Measurements from ENCODE around the gene PRELID1.
"Not testable (repeated sequence)": the region's sequence is repeated elsewhere in the genome, so short reads cannot be mapped to it uniquely, and the experiment has no call there.

Gene PRELID1

DNA sequence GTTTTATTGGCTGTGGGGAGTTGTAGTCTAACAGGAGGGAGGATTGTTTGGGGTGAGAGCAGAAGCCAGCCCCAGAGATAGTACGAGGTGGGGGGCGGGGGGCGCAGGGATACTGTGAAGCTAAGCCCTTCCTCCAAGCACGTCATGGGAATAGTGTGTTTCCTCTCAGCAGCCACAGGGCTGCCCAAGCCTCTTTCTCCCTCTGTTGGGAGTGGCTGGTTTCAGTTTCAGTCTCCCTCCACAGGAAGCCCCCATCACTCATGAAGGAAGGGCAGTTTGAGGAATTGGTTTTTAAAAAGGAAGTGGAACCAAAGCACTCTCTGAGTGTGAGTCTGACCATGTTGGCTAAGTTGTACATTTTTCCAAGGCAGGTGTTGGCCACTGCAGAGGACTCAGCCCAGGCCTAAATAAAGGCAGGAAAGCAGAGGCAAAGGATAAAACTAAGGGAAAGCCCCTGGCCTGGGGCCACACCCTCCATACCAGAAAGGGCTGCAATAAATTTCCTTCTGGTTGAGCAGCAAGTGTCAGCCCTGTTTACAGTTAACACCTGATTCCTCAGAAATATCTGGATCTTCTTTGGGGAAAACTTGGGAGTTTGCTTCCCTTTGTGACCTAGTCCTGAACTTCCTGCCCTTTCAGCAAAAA is 3.2 kb upstream of the PRELID1 start:
- FAIRE-seq: no peak

DNA sequence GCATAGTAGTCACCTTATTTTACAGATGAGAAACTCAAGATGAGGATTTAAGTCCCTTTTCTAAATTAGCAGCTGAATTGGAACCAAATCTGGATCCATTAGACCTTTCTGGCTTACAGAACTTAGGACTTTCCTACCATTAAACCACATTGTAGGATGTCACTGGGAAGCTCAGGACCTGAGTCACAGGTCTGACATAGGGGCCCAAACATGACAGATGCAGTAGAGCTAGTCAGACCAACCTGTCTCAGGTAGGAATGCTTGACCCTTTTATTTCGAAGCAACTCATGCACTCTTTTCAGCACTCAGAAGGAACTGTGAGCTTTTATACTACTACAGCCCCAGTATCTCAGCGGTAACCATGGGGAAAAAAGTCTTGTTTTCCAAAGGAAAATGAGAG is 2.6 kb upstream of the PRELID1 start:
- no peak for FAIRE-seq

DNA sequence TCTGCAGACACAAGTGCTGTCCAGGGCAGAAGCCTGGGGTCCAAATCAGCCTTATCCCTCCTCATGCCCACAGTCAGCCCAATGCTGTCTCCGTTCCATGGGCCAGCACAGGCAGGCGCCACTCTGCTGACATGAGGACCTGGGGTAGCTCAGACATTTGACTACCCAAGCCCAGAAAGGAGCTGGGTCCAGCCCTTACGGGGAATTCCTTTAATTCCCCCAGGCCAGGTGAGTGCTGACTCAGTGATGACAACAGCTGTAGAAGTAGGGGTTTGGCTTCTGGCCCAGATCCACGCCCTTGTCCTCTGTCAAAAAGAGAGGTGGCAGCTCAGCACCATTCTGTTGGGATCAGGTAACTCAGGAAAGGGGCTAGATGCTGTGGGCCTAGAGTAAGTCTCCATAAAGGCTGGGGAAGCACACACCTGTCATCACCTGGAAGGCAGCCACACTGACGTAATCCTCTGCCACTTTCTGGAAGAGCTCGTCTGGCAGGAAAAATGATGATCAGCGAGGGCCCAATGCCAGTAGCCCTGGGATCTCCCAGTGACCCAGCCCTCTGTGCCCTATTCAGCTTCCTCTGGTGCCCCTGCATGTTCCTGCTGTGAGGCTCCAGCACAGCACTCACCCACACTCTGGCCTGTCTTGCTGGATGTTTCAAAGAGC is 2.0 kb upstream of the PRELID1 start:
- FAIRE-seq: no peak

GRCh38 chr5:177302354-177303110 is 1.1 kb upstream of the PRELID1 start:
- FAIRE-seq: no peak

- no peak for FAIRE-seq
These were observed 359 bp downstream of the PRELID1 start for GRCh38 chr5:177303925-177304391.

GRCh38 chr5:177304392-177305119 is 957 bp downstream of the PRELID1 start:
- no peak for FAIRE-seq

GRCh38 chr5:177306103-177306640 is 2.6 kb downstream of the PRELID1 start:
- FAIRE-seq: not testable (repeated sequence)

- FAIRE-seq: no peak
These were observed 3.3 kb downstream of the PRELID1 start for GRCh38 chr5:177306674-177307543.

DNA sequence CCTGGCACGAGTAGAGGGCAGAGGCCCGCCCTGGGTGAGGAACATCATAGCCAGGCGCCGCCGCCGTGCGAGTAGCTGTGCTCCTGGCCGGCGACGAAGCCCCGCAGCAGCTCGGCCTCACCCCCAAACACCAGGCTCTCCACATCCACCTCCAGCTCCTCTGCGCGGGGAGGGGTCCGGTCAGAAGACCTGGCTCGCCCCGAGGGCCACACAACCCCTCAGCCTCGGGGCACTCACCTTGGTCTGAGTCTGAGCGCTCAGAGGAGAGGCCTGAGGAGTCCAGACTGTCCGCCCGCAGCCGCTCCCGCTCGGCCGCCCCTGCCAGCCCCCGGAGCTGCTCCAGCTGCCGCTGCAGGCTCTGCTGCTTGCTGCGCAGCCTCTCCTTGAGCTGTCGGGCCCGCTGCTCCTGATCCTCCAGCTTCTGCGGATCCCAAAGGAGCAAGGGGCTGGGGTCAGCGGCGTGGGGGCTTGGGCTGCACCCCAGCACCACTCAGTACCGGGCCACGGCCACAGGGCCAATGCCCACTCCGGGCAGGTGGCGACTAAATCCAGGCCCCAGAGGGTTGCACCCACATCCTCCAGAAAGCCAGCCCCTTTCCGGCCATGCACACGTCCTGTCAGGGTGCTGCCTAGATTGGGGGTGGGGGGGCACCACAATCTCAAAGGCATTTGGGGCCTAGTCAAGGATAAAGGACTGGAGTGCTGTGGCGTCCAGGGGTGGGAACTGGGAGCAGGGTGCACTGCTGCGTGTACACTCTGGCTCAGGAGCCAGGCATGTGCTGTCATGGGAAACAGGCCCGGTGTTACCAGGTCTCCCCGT is 4.2 kb downstream of the PRELID1 start:
- no peak for FAIRE-seq

GRCh38 chr5:177308740-177309139 is 5.1 kb downstream of the PRELID1 start:
- FAIRE-seq: no peak

GRCh38 chr5:177309351-177310191 is 6.0 kb downstream of the PRELID1 start:
- no peak for FAIRE-seq

- no peak for FAIRE-seq
These were observed 6.7 kb downstream of the PRELID1 start for GRCh38 chr5:177310332-177310731.

DNA sequence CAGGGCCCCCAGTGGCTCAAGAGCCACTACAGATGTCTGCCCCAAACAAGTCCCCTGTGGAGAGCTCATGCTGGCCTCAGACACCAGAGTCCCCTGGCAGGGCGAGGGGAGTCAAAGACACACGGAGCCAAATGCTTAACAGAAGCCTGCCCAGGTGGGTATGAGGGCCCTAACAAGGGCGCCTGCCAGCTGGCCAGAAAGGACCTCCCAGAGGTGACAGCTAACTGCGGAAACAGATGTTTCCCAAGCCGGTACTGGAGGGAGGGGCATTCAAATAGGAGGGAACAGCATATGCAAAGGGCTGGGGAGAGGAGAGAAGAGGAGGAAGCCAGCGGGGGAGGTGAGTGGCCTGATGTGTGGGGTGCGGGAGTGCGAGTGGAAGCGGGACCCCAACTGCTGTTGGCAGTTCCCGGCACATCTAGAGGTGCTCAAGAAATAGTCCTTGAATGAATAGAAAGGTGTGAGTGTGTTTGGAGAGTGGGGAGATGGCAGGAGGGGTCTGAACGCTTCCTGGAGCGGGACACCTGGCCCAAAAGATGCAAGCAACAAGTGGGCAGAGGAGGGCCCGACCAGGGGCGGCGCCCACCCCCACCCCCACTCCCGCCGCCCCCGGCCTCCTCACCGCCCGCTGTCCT is 7.3 kb downstream of the PRELID1 start:
- FAIRE-seq: no peak

DNA sequence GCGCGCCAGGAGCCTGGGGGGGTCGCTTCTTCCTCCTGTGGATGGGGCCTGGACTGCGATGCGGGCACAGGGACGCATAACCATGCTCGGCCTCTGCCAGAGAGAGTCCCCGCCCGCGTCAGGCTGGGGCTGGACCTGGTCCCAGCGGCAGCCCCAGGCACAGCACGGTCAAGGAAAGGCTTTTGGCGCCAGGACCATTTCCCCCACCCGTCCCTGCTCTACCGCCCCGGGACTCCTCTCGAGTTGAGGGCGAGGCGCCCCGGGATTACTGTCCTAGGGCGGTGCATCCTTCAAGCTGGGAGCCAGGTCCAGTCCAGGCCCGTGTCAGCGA is 7.8 kb downstream of the PRELID1 start:
- FAIRE-seq: no peak

DNA sequence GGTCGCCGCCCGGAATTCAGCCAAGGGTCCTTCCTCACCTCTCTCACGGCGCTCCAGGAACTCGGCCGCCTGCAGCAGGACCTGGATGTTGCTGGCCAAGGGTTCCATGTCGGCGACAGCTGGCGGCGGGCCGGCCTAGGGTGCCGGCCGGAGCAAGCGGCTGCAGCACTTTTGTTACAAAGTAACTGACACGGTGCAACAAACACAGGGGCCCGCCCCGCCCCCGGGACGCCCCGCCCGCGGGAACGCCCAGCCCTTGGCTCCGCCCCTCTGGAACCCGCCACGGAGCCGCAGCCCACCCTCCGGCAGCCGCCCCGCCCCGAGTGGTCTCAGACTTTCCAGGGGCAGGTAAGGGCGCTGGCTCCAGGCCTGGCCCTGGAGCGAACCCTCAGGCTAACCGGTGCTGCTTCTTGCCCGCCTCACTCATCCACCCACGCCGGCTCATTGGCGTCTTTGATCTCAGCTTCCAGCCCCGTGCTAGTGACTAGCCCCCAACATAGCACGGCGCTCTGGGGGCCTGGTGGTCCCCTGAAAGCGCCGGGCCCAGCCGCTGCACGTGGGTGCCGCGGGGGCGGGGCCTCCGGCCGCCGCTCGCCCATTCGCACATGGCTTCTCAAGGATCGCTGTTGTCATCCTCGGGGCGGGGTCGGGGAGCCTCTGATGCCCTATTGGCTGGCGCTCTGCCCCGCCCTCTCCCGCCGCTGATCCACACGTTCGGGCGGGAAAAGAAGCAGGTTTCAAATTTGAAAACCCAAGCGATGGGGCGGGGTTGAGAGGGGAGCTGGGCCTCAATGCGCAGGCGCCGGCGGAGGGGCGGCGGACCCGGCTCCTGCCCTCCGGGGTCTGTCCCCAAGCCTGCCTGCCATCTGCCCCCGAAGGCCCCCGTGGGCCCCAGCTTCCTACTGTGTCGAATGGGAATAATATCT is 8.4 kb downstream of the PRELID1 start, which contains the start of gene MXD3:
Gene MXD3, minus strand, starts transcription at position 176 of the 926 bp plus-strand sequence. Its CDS starts 68 bp downstream, at position 108.
- FAIRE-seq: no peak

DNA sequence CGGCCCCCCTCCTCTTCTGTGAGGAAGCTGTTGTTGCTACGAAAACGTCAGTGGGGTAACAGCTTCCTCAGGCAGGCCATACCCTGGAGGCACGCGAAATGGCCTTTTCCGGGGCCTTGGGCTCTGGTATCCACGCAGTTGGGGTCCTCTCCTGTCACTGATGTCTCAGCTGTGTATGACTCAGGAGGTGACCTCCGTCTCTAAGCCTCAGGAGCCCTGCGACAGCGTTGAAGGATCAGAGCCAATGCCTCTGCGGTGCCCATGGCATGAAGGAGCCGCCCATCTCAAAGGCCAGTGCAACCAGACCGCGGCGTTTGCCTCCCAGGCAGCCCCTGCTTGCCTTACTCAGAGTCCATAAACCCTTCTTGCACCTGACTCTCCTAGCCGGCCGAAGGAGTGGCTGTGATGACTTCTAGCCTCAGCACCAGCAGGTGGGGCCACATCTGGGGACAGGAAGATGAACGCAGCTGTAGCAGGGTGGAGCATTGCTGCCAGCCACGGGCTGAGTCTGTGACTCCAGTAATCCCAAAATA is 9.1 kb downstream of the PRELID1 start:
- FAIRE-seq: no peak

DNA sequence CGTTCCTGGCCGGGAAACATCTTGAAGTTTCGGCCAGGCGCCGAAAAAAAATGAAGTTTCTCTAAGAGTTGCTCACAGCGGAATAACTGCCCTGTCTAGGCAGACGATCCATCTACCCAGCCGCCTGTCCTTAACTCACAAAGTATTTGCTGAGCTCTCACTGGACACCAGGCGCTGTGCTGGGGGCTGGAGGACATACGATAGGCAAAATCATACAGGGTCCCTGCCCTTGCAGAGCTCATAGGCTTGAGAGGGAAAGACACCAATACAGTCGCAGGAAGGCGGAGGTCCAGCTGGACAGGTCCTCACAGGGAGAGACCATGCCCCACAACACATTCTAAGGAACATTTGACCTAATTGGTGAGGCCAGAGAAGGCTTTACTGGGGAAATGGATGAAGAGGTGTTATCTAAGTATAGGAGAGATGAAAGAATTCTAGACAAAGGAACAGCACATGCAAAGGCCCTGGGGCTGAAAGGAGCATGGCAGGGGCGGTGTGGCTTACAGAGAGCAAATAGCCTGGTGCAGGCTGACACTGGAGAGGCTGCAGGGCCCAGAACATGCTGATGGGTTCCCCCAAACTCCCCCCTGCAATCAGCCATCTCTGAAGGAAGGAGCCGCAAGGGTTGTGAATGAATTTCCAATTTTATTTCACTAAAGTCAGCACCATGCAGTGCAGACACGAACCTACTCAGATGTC is 10.1 kb downstream of the PRELID1 start:
- no peak for FAIRE-seq

All from colon (tissue), 2 donors.